ENCODE measurements around the gene MRPS18B. TPM values are rescaled to one million over a fixed set of nuclear protein-coding genes. Genes with fewer than 3 reads are reported as not detected.
"Not testable (repeated sequence)": the region's sequence is repeated elsewhere in the genome, so short reads cannot be mapped to it uniquely, and the experiment has no call there.

Gene MRPS18B
- total and polyA plus RNA-seq, 2 of the 4 experiments (the other 2 are of a cell fraction) = 51.2 to 82.3 TPM

DNA sequence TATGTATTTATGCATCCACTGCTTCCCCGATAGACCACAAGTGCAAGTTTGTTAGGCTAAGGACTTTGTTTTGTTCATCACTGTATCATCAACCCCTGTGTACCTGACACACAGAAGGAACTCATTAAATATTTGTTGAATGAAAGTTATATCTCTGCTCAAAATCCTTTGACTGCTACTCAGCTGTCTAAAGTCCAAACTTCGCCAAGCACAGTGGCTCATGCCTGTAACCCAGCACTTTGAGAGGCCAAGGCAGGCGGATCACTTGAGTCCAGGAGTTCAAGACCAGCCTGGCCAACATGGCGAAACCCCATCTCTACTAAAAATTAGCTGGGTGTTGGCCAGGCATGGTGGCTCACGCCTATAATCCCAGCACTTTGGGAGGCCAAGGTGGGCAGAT lies 40.3 kb downstream of the MRPS18B start:
- H2BK5ac ChIP-seq (ENCODE audit: low read depth, low read length, poor library complexity, severe bottlenecking); H3K4me1 ChIP-seq (ENCODE audit: control insufficient read depth, insufficient read depth, low read length); dilution Hi-C loops (cut with HindIII; ENCODE audit: low sequenced_read_pairs, unreplicated experiment); H2AK9ac ChIP-seq (replicated peaks; ENCODE audit: low read depth, low read length, poor library complexity); H3K27me3 ChIP-seq (ENCODE audit: control insufficient read depth, insufficient read depth, low read length); DNase-seq; H2AK5ac ChIP-seq (ENCODE audit: low read depth, low read length); H4K5ac ChIP-seq (ENCODE audit: low read depth, low read length); BruUV-seq (replicated peaks); H3K14ac ChIP-seq (replicated peaks; ENCODE audit: low read depth, low read length); H4K20me1 ChIP-seq (ENCODE audit: insufficient read depth, low read length); POLR2A ChIA-PET (ENCODE audit: unreplicated experiment); H3K9ac ChIP-seq (ENCODE audit: low read depth, low read length); H2BK120ac ChIP-seq (ENCODE audit: low read depth, low read length); H2AFZ ChIP-seq (replicated peaks; ENCODE audit: low read length, poor library complexity); H3K9me1 ChIP-seq (ENCODE audit: insufficient read depth, low read length); H3K4me3 ChIP-seq (ENCODE audit: insufficient read depth, low read depth, low read length); H4K91ac ChIP-seq (ENCODE audit: insufficient read depth, low read depth, low read length); H3K9me3 ChIP-seq (ENCODE audit: control insufficient read depth, insufficient read depth, low read length); H2BK15ac ChIP-seq (ENCODE audit: low read depth, low read length); in situ Hi-C loops (cut with MboI; ENCODE audit: low sequenced_read_pairs); intact Hi-C loops (cut with micrococcal nuclease); H3K79me1 ChIP-seq (ENCODE audit: low read depth in 1 of 2, low read length in 2 of 2); ATAC-seq (ENCODE audit: low read depth); H2BK20ac ChIP-seq (ENCODE audit: low read depth, low read length); H3K27ac ChIP-seq (ENCODE audit: insufficient read depth, low read length); H3K18ac ChIP-seq (ENCODE audit: low read depth, low read length); H3K4me2 ChIP-seq (ENCODE audit: low read depth, low read length); H3K23ac ChIP-seq (ENCODE audit: low read depth, low read length); CTCF ChIA-PET; H3K4ac ChIP-seq (ENCODE audit: low read depth, low read length); H4K8ac ChIP-seq (ENCODE audit: low read depth in 2 of 2, low read length in 2 of 2); H3K56ac ChIP-seq (ENCODE audit: extremely low read depth, insufficient read depth, low read length): not testable (repeated sequence)
- WGBS, 2 experiments (ENCODE audit: extremely low coverage in 2 of 2, insufficient read length in 1 of 2) = no CpG with 5 or more reads among the region's 5 CpGs
- peaks cover 77% of the 10 kb centered on the region for H3K36me3 ChIP-seq (ENCODE audit: control insufficient read depth, insufficient read depth, low read length)

Data from IMR-90 (cell line).